HG02870 (cell line): ENCODE measurements around the gene PCBD2.
"Not testable (repeated sequence)": the region's sequence is repeated elsewhere in the genome, so short reads cannot be mapped to it uniquely, and the experiment has no call there.

ENCODE experiments used
- ATAC-seq: cut with Tn5 transposase; IDR thresholded peaks from one replicate; pipeline ENCODE4 v1.9.1; 2021; ENCODE audit warnings: mild to moderate bottlenecking, moderate library complexity; ENCODE audit not compliant: unreplicated experiment

PCBD2 gene

DNA sequence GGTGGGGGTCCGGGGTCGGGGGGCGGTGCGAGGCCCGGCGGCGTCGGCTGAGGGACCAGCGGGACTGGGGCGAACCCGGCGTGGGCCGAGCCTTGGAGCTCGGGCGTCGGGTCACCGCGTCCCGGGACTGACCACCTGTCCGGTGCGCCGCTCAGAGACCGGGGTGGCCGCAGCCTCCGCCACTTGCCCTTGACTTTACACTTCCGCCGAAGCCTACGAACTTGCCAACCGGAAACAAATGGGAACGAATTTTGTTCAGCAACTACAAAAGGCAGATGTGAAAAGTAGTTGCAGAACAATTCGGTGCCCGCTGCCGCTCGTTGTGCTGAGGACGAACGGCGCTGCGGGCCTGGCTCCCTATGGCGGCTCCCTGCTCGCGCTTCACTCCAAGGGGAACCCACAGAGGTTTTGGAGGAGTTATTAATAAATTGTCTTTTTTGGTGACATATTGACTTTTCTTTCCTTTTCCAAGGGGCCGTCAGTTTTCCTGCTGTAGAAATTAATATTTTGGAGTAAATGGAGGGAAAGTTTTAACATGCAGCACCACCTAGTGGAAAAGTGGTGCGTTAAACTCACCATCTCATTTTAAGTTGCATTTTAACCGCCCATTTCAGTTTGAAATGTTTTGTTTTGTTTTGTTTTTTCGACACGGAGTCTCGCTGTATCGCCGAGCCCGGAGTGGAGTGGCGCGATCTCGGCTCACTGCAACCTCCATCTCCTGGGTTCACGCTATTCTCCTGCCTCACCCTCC lies 490 bp downstream of the PCBD2 start:
- ATAC-seq = peak; percentile 23

DNA sequence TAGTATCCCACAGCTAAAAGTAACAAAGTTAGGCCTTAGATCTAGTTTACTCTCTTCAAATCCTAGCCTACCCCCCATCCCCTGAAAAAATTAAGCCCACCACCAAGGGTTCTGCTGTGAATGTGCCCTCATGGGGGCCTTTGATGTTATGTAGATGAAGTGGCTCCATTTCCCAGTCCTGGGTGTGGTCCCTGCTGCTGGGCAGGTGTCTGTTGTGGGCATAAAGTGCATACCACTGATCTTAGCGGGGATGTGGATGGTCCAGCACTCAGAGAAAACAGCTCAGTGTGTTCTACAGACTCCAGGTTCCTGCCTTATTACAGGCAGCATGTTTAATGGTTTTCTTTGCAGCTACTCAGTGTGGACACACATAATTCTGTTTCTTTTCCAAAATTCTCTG lies 1.9 kb downstream of the PCBD2 start:
- no peak for ATAC-seq

GRCh38 chr5:134910752-134911151 lies 5.8 kb downstream of the PCBD2 start:
- ATAC-seq = not testable (repeated sequence)

GRCh38 chr5:134911285-134912206 lies 6.6 kb downstream of the PCBD2 start:
- no peak for ATAC-seq

DNA sequence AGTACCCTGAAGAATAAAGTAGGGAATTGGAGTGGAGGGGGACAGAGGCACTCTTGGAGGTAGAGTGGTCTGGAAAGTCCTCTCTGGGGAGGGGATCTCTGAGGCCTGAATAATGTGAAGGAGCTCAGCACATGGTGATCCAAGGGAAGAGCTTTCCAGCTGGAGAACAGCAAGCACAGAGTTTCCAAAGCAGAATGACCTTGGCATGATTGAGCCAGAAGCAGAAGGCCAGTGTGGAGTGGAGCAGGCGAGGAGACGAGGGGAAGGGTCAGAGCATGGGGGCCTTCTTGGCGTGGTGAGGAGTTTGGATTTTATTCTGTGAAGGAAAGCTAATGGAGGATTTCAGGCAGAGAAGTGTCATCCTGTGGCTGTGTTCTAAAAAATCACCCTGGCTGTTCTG lies 8.3 kb downstream of the PCBD2 start:
- no peak for ATAC-seq

DNA sequence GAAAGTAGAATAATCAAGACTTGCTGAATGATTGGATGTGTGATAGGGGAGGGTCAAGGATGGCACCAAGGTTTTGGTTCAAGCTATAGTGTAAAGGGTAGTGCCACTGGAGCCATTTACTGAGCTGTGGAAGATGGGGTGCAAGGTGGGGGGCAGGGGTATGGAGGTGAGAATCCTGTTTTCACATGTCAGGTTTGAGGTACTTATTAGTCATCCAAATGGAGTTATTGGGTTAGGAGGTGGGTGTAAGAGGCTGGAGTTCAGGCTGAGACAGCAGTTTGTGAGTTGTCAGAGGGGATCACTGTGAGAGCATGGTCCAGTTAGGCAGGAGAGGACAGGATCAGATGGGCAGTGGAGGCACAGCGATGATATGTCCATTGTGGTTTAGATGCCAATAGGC lies 8.9 kb downstream of the PCBD2 start:
- ATAC-seq = no peak

DNA sequence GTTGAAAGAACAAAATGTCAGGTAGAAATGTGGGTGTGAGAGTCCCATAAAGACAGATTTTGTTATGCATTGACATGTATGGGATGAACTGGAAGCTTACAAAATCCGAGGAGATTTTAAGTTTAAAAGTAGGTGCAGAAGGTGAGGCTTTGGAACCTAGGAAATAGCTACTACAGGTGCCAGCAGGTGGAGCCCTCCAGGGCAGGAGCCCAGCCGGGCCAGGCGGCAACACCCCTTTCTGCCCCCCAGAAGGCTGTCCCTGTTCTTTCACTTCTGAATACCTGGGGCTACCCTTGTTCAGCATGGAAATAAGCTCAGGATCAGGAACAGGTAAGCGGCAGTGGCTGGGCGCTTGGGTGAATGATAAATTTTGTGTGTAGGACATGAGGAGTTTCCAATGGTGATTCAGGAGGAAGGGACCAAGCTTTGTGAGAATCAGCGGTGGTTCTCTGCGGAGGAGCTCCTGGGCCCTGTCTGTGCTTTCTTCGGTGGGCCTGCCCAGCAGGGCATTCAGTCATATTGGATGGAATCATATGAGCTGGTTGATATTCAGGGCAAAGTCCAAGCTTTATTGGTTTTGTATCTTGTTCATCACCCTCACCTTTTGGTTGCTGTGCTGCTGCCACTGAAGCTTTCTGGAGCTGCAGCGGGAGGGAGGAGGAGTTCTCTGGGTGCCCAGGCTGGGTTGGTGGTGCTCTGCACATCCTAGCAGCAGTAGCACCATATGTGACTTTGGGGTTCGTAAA lies 12.3 kb downstream of the PCBD2 start:
- no peak for ATAC-seq

- no peak for ATAC-seq
These were observed 13.9 kb downstream of the PCBD2 start for GRCh38 chr5:134918861-134919260.

DNA sequence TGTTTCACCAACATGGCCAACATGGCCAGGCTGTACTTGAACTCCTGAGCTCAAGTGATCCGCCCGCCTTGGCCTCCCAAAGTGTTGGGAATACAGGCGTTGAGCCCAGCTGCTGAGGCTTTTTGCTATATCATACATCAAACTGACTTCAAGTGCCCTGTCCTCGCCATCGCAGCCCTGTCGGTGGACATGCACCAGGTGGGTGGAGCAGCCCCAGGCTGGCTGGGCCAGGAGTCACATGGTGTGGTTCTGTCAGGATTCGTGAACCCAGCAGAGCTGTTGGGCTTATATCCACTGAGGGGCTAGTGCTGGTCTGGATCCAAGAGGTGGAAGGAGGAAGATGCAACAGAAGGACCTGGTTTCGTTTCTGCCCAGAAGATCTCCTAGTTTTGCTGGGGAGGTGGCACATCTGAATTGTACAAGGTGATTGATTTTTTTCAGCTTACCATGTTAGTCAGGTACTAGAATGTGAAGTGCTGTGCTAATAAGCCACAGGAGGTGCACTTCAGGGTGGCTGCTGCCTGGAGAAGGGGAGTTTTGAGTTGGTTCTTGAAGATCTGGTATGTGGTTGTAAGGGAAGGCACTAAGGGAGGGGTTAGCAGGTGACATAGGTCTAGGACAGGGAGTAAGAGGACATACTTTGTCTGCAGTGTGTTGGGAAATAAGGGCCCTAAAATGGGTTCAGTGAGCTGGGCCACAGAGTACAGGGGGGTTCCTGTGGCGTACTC lies 16.1 kb downstream of the PCBD2 start:
- ATAC-seq = no peak

GRCh38 chr5:134932508-134932907 lies 27.6 kb downstream of the PCBD2 start:
- no peak for ATAC-seq

GRCh38 chr5:134934202-134934601 lies 29.3 kb downstream of the PCBD2 start:
- no peak for ATAC-seq

GRCh38 chr5:134935711-134936602 lies 31.0 kb downstream of the PCBD2 start:
- no peak for ATAC-seq

GRCh38 chr5:134937526-134937925 lies 32.6 kb downstream of the PCBD2 start:
- no peak for ATAC-seq

DNA sequence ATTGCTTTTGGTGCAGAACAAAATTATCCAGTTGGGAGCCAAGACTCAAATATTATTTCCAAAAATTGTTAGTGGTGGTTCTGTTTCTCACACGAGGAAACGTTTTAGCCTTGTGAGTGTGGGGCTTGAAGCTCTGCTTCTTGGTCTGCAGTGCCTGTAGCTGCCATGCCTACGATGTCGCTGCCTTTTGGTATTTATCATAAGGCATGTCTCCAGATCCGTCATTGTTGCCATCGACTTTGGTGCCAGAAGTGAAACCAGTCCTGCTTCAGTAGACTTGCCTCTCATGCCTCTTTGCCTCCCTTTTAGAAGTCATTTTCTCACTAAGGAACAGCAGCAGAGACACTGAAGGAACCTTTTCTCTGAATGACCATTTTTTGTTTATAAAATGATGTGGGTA lies 33.1 kb downstream of the PCBD2 start:
- ATAC-seq = no peak

- ATAC-seq = no peak
These were observed 34.6 kb downstream of the PCBD2 start for GRCh38 chr5:134939500-134939899.

DNA sequence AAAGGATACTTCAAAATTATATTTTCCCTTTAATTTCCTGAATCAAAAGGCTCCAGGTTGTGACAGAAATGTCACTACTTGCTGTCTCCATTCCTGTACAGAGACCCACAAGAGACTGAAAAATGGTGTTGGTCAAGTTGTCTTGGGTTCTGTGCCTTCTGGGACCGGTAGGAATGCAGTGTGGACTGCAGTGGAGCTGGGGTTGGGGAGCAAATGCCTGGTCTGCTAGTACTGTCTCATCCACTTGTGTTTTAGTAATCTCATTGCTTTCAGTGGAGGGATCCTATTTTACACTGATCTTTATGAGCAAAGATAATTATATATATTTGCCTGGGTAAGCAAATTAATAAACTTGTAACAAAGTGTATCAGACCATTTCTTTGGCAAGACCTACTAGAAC lies 38.6 kb downstream of the PCBD2 start:
- ATAC-seq = no peak

- ATAC-seq = no peak
These were observed 39.7 kb downstream of the PCBD2 start for GRCh38 chr5:134944630-134945029.

GRCh38 chr5:134945041-134945440 lies 40.1 kb downstream of the PCBD2 start:
- no peak for ATAC-seq

GRCh38 chr5:134948911-134949310 lies 44.0 kb downstream of the PCBD2 start:
- no peak for ATAC-seq

DNA sequence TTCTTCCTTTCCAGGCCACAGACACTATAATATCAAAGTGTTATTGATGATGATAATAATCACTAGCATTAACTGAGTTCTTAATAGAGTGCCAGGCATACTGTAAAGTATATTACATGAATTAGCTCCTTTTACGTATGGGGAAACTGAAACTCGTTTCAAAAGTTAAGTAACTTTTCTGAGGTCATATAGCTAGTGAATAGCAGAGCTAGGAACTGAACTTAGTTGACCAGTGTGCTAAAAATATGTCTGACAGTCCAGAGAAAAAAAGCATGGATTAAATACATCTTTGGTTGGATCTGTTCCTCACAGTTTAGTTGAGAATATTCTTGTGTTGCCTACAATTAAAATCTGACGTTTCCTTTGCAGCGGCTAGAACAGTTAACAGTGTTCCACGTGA lies 44.4 kb downstream of the PCBD2 start:
- no peak for ATAC-seq
